C4-2B (cell line): ENCODE data around the gene ZFP62.

Experiments
- H3K27ac ChIP-seq: fragments of 450-650 bp; 2 replicates; pipeline ENCODE4 v1.5.1; 2017
- CTCF ChIP-seq: fragments of 450-650 bp; conservative IDR thresholded peaks from 2 replicates; pipeline ENCODE4 v1.5.1; 2017; ENCODE audit warnings: mild to moderate bottlenecking
- ZFX ChIP-seq: fragments of 450-650 bp; IDR thresholded peaks from 2 replicates; pipeline ENCODE4 v1.6.1; 2017

ZFP62 gene

GRCh38 chr5:180799902-180800801 lies 60.9 kb downstream of the ZFP62 start:
- no peak overlapping the region for H3K27ac ChIP-seq

GRCh38 chr5:180799194-180799593 lies 61.9 kb downstream of the ZFP62 start:
- H3K27ac ChIP-seq: no peak overlapping the region

More at GRCh38 chr5:180799902-180800801, 60.9 kb downstream of the ZFP62 start:
- TF ChIP-seq CTCF (no peak), ZFX (no peak)

GRCh38 chr5:180798193-180798592 lies 62.9 kb downstream of the ZFP62 start:
- no peak for TF ChIP-seq CTCF
- TF ChIP-seq ZFX: no peak
- H3K27ac ChIP-seq: no peak overlapping the region

More at GRCh38 chr5:180799194-180799593, 61.9 kb downstream of the ZFP62 start:
- TF ChIP-seq ZFX (no peak), CTCF (peak; percentile 52)
